ENCODE measurements around the gene HHIPL1.

The HHIPL1 gene

GRCh38 chr14:99611646-99612045 lies 33.3 kb upstream of the HHIPL1 start:
- DNase-seq (ENCODE audit: low read depth in 2 of 2) = no peak

- no peak for DNase-seq (ENCODE audit: low read depth in 2 of 2)
Measured at GRCh38 chr14:99612071-99612737, 32.7 kb upstream of the HHIPL1 start.

- DNase-seq (ENCODE audit: low read depth in 2 of 2) = no peak
Measured at GRCh38 chr14:99612738-99613330, 32.1 kb upstream of the HHIPL1 start.

- no peak for DNase-seq (ENCODE audit: low read depth in 2 of 2)
Measured at GRCh38 chr14:99615497-99616157, 29.3 kb upstream of the HHIPL1 start.

GRCh38 chr14:99616832-99617800 lies 27.8 kb upstream of the HHIPL1 start:
- DNase-seq (ENCODE audit: low read depth in 2 of 2) = no peak

DNA sequence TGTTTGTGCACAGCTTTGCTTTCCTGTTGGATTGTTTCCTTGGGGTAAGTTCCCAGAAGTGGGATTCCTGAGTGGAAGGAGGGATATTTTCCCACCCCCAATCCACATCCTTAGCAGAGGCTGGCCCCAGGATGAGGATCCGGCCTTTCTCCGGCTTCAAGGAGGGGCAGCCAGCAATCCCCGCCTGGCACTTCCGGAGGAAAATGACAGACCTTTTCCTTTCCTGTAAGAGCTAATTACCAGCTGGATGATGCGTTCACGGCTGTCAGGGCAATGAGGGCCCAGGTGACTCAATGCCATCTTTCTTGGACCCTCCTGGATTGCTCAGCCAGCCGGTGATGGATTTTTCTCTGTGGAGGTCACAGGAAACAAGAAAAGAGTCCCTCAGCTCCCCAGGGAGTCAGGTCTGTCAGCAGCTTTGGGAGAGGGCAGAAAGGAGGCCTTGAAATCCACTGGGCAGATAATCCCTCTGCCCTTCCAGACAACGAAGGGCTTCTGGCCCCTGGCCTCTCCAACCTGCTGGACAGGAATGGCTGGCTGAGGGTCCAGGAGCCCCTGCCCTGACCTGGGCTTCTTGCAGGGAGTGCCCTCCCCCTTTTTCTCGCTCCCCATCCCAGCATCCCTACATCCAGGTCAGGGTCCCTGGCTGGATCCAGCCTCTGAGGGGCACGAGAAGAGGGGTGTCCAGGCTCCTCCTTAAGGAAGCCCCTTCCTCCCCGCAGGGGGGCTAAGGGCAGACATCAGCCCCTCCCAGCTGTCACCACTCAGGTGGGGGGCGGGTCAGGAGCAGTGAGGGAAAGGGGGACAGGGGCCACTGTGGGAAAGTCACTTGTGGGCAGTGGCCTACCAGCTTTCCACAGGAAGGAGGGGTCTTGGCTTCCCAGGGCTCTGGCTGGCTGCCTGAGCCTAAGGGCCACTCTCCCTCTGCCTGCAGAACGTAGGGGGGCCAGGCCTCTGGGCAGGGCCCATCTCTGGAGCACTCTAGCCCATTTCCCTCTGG lies 24.8 kb upstream of the HHIPL1 start:
- DNase-seq (ENCODE audit: low read depth in 2 of 2) = no peak

DNA sequence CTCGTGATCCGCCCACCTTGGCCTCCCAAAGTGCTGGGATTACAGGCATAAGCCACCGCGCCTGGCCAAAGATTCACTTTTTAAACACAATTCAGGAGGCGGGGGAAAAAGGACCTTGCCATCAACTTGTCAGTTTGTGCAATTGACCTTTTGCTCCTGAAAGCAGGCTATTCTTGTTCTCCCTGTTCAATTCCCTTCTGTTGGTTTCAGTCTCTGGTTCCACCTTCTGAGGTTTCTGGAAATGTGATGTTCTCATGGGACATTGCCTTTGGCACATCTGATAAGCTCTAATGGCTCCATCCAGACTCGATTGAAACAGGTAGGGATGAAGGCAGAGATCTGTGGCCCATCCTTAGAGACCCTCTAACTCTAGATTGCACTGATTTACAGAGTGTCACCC lies 23.0 kb upstream of the HHIPL1 start:
- no peak for DNase-seq (ENCODE audit: low read depth in 2 of 2)

GRCh38 chr14:99624024-99624423 lies 20.9 kb upstream of the HHIPL1 start:
- DNase-seq (ENCODE audit: low read depth in 2 of 2) = no peak

DNA sequence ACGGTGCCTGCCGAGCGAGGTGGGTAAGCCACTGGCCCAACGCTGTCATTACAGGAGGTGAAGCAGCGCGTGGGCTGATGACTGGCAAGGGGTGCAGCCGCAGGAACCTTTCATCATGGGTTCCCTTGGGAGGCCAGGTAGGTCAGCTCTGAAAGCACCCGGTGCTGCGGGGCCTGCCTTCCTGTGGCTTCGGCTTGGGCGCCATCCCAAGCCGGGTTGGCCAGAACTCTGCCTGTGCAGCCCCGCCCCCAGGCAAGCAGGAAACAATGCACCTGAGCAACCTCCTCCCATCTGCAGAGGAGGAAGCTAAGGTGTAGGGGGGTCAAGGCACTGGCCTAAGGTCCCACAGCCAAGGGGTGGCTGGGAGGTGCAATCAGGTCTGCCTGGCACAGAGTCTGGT lies 20.0 kb upstream of the HHIPL1 start:
- no peak for DNase-seq (ENCODE audit: low read depth in 2 of 2)

DNA sequence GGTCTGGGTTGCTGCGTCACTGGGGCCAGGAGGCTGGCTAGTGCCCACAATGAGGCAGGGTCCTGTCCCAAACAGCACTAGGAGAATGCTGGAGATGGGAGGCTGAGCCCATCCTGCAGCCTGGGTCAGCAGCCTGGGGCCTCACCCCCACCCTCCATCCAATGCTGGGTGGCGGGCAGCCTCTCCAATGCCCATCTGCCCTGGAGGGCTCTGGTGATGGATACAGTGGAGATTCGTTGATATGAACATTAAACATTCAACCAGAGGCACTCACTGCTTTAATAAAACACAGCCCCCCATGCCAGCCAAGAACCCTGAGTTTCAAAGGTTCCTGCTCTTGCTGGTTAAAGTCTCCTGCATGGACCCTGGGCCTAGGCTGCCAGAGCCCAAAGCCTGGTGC lies 19.5 kb upstream of the HHIPL1 start:
- DNase-seq (ENCODE audit: low read depth in 2 of 2) = no peak

DNA sequence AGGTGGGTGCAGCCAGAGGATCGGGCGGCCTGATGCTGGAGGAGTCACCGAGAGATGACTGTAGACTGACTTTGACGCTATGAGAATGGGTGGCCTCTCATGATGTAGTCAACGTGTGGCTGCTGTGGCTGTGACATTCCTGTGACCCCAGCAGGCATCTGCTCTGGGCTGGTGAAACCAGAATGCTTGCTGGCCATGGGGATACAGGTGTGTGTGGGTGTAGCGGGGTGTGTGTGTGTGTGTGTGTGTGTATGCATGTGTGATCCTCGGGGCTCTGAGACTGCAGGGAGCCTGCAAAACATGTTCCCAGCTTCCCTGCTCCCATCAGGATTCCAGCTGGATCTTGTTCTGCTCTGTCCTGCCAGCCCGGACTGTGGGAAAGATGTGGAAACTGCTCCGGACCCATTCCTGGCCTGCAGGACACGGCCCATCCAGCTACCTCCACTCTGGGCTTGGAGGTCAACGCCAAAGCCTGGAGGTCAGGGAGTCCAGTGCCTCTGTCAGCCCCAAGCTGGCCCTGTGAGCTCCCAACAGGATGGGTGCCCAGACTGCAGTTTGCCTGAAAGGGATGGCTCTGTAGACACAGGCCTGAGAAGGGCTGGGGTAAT lies 18.8 kb upstream of the HHIPL1 start:
- DNase-seq (ENCODE audit: low read depth in 2 of 2) = no peak

GRCh38 chr14:99627100-99627499 lies 17.8 kb upstream of the HHIPL1 start:
- DNase-seq (ENCODE audit: low read depth in 2 of 2) = no peak

DNA sequence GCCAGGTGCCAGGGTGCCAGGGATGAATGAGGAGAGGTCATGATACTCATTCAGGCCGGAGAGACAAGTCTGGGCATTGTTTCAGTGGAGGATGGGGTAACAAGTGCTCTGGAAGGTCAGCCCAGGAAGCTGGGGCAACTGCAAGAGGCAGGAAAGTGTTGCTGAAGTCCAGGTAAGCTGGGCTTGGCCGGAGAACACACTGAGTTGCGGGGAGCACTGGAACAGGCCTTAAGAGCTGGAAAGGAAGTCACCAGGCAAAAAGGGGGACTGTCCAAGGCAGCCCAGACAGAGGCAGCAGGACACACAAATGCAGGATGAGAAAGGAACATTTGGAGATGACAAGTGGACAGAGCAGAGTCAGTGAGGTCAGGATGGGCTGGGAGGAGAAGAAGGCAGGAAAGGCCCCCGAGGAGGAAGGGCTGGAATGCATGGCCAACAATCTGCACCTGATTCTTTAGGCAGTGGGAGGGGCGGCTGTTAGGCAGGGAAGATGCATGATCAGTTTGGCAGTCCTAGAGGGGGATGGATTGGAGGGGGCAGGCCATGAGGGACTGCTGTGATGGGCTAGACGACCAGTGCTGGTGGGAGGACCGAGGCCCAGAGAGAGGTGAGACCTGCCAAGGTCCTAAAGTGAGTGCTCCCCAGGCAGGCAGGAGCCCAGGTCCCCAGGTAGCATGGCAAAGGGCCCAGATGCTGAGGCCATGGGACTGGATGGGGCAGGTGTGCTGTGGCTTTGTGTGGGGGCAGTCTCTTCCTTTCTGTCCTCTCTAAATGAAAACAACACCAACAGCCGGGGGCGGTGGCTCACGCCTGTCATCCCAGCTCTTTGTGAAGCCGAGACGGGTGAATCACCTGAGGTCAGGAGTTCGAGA lies 17.2 kb upstream of the HHIPL1 start:
- no peak for DNase-seq (ENCODE audit: low read depth in 2 of 2)

GRCh38 chr14:99628887-99629618 lies 15.9 kb upstream of the HHIPL1 start:
- DNase-seq (ENCODE audit: low read depth in 2 of 2) = peak; percentile 45 to 51

GRCh38 chr14:99630202-99630601 lies 14.7 kb upstream of the HHIPL1 start:
- no peak for DNase-seq (ENCODE audit: low read depth in 2 of 2)

GRCh38 chr14:99632410-99633035 lies 12.4 kb upstream of the HHIPL1 start:
- no peak for DNase-seq (ENCODE audit: low read depth in 2 of 2)

- DNase-seq (ENCODE audit: low read depth in 2 of 2) = no peak
Measured at GRCh38 chr14:99633141-99633540, 11.8 kb upstream of the HHIPL1 start.

DNA sequence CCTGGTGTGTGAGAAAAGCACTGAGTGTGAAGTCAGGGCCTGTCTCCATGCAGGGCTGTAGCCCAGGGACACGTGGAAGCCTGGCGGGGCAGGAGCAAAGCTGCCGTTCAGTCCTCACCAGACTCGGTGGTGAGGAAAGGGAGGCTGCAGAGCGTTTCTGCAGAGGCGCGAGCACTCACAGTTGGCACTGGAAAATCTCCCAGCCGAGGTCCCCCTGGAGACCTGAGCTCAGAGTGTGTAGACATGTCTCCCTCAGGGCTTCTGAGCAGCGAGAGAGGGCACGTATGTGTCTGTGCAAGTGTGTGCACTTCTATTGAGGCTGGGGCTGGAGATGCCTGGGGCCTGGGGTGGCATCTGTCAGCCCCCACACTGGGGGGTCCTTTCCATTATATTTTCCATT lies 11.0 kb upstream of the HHIPL1 start:
- DNase-seq (ENCODE audit: low read depth in 2 of 2) = no peak
